ENCODE data around the gene SKIC8. TPM values are rescaled to one million over a fixed set of nuclear protein-coding genes. Genes with fewer than 3 reads are reported as not detected.

SKIC8 gene
- total and polyA plus RNA-seq, 2 experiments from 2014 or later, result 61.5 to 113 TPM

GRCh38 chr15:78321041-78321570 lies 21.7 kb upstream of the SKIC8 start:
- Histone ChIP-seq H3K36me3 (no peaks in the 10 kb centered on the region), H3K4me3 (no peak overlapping the region), H3K27me3 (no peaks in the 10 kb centered on the region), H3K27ac (no peak overlapping the region), H3K9me3 (ENCODE audit: low read depth) (no peaks in the 10 kb centered on the region), H3K4me1 (ENCODE audit: low read depth) (no peaks in the 10 kb centered on the region)
- no peak for TF ChIP-seq CTCF (IDR thresholded peaks at IDR 0.05; ENCODE audit: low read depth, low read length)
- no peak for DNase-seq (ENCODE audit: low read depth in 1 of 2, low spot score in 1 of 2)

DNA sequence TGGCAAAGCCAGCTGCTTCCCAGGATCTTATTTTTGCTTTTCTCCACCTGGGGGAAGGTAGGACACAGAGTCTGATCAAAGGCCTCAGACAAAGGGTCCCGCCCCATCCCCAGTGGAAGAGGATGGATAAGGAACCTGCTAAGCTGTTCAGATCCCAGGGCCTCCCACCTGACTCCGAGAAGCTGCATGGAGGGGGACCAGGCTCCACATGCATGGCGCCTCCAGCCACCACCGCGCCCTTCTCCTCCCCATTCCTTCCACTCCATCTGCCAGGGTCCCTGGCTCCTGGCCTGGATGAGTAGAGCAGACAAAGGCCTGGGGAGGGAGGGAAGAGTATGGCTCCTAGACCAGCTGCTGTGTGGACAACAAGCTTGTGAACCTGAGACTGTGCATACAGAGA lies 20.8 kb upstream of the SKIC8 start:
- TF ChIP-seq CTCF (IDR thresholded peaks at IDR 0.05; ENCODE audit: low read depth, low read length), result no peak
- no peak for DNase-seq (ENCODE audit: low read depth in 1 of 2, low spot score in 1 of 2)
- Histone ChIP-seq H3K4me3 (no peak overlapping the region), H3K27me3 (no peaks in the 10 kb centered on the region), H3K9me3 (ENCODE audit: low read depth) (no peaks in the 10 kb centered on the region), H3K27ac (no peak overlapping the region), H3K4me1 (ENCODE audit: low read depth) (no peaks in the 10 kb centered on the region), H3K36me3 (no peaks in the 10 kb centered on the region)

DNA sequence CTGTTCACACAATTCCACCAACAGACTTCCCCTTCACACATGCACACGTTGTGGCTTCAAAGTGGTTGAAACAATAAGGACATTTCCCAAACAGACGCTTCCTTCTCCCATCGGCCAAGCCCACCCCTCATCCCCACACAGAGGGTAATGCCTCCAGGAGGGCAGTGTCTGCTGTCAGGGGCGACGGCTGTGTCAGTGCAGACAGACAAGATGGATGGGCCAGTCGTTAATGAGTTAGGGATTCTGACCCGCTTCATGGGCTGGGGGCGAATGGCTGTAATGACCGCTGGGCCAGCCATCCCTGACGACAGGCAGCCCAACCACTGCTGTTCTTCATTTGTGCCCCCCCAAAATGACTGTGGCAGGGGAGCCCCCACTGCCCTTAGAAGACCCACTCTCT lies 20.2 kb upstream of the SKIC8 start:
- Histone ChIP-seq H3K27ac (no peak overlapping the region), H3K27me3 (no peaks in the 10 kb centered on the region), H3K9me3 (ENCODE audit: low read depth) (no peaks in the 10 kb centered on the region), H3K4me1 (ENCODE audit: low read depth) (no peaks in the 10 kb centered on the region), H3K4me3 (no peak overlapping the region), H3K36me3 (no peaks in the 10 kb centered on the region)
- DNase-seq (ENCODE audit: low read depth in 1 of 2, low spot score in 1 of 2), result no peak
- TF ChIP-seq CTCF (IDR thresholded peaks at IDR 0.05; ENCODE audit: low read depth, low read length), result no peak

DNA sequence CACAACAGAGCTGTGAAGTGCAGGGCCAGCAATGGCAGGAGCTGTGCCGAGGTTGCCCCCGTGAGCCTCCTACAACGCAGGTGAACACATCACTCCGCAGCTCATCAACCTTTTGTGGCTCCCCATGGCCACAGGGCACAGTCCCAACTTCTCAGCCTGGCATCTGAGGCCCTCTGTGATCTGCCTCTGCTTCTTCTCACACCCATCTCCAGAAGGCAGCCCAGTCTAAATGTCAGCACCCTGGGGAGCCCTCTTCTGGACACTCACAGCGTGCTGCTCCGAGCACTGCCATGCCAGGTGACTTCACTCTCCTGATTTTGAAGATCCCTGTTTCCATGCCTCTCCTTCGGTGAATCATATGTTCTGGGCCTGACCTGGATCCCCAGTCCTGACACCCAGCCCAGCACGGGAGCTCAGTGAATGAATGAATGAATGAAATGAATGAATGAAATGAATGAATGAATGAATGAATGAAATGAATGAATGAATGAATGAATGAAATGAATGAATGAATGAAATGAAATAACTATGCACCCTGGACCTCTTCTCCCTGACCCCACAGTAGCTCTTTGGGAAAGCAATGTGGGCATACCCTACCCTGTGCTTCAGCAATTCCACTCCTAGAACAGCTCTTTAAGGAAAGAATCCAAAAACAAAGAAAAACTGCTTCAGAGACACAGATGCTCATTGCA lies 17.9 kb upstream of the SKIC8 start:
- no peaks in the 10 kb centered on the region for H3K9me3 ChIP-seq (ENCODE audit: low read depth)
- H3K36me3 ChIP-seq, result no peaks in the 10 kb centered on the region
- TF ChIP-seq CTCF (IDR thresholded peaks at IDR 0.05; ENCODE audit: low read depth, low read length), result peak; percentile 9
- H3K27me3 ChIP-seq, result no peaks in the 10 kb centered on the region
- no peak overlapping the region for H3K27ac ChIP-seq
- H3K4me3 ChIP-seq, result no peak overlapping the region
- no peaks in the 10 kb centered on the region for H3K4me1 ChIP-seq (ENCODE audit: low read depth)
- DNase-seq (ENCODE audit: low read depth in 1 of 2, low spot score in 1 of 2), result peak in 1 of 2 donors; percentile 26

DNA sequence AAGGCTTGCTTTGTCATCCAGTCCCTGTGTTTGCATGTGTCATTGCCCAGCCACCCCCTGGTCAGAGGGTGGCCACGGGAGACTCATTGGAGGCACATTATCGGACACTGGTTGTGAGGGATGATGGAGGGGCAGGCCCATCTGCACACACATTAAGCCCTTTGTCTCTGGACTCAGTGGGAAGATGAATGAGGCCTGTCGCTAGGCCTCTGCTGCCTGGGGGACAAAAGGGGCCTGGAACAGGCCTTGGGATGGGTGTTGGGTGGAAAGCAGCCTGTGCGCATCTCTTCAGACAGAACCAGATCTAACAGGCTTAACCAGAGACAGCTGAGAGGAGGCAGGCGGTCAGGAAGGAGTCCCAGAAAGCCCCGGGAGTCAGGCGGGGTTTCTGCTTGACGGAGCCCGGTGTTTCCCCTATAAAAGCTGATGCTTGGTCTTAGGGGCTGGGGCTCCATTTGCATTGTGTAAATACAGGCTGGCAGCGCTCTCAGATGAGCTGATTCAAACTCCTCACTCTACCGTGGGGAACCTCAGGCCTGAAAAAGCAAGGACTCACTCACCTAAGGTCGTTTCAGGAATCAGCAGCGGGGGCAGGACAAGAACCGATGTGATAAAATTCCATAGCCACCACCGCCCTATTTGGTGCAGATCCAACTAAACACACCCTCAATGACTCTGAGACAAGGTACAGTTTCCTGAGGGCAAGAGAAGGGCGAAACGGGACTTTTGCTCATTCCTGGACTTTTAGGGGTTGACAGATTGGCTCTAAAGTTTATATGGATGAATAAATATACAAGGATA lies 17.1 kb upstream of the SKIC8 start:
- H3K27me3 ChIP-seq, result no peaks in the 10 kb centered on the region
- no peaks in the 10 kb centered on the region for H3K4me1 ChIP-seq (ENCODE audit: low read depth)

More for the DNA sequence above, 17.1 kb upstream of the SKIC8 start:
- Histone ChIP-seq H3K9me3 (ENCODE audit: low read depth) (no peaks in the 10 kb centered on the region), H3K4me3 (no peak overlapping the region), H3K27ac (no peak overlapping the region), H3K36me3 (no peaks in the 10 kb centered on the region)
- no peak for TF ChIP-seq CTCF (IDR thresholded peaks at IDR 0.05; ENCODE audit: low read depth, low read length)
- DNase-seq (ENCODE audit: low read depth in 1 of 2, low spot score in 1 of 2), result no peak
